Measurements from ENCODE around the gene SNAP25.

SNAP25 gene

DNA sequence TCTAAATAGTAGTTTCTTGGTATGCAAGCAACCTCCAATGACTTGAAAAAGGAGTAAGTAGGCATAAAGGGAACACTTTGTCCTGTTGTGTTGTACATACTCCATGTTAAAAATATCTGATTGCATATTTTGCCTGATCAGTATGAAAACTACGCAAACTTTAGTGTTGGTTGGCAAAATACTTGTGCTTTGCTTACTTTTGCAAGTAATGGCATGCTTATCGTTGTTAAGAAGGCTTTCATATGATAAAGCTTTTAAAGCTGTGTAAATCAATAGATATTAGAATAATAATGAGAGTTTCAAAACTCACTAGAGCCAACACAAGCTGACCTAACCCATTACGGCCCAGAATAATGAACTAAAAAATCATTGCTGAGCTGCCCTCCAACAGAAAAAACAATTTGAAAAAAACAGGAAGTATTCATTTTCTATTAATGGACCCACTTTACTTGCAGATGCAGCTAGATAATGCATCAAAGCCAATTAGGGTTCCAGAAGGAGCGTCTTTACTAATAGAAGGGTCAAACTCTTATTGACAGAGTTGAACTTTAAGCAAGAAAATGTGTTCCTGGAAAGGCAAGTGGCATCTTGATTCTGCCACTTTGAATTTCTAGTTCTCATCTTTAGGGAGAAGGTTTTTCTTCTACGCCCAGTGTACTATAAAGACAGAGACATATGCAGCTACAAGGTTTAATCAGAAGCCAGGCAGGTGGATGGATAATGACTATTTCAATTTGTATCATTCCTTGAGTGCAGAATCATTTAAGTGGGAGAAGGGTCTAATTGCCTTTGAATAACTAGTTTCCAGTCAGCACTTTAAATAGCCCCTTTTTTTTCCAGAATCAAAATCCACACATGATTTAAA lies 82.2 kb downstream of the SNAP25 start:
- DNase-seq (ENCODE audit: extremely low read depth in 1 of 2, low read depth in 1 of 2), result no peak

DNA sequence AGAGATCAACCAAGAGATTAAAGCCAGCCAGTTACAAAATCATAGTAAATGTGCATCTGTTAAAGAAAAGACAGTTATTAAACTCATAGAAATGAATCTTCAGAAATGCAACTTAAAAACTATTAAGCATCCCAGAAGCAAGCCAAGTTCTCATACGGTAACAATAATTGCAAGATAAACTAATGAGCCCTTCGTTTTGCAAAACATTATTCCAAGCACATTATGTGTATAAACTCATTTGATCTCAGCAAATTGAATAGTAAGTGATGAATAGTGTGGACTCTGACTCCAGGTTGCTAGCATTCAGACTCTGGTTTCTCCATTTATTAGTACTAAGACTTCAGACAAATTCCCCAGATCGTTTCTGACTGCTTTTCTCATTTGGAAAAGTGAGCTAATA lies 85.2 kb downstream of the SNAP25 start:
- no peak for DNase-seq (ENCODE audit: extremely low read depth in 1 of 2, low read depth in 1 of 2)

DNA sequence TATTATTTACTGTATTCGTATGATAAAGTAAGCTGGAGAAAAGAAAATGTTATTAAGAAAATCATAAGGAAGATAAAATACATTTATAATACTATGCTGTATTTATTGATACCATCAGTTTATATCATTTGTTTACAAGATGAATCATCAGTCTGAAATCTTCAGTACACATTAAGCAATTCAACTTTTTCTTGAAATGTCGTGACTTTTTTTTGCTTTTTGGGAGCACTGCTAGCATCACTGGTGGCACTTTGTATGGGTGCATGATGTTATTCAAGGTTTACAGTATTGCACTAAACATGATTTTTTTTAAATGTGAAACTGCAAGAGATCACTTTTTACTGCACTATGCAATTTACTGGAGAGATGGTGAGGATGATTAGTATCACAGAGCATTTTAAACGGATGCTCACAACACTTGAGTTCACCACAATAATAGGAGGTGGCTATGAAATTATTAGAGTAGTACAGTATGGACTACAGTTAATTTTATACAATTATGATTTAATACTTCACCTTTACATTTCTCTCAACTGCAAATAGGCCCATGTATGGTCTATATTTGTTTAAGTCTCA lies 85.9 kb downstream of the SNAP25 start:
- no peak for DNase-seq (ENCODE audit: extremely low read depth in 1 of 2, low read depth in 1 of 2)

DNA sequence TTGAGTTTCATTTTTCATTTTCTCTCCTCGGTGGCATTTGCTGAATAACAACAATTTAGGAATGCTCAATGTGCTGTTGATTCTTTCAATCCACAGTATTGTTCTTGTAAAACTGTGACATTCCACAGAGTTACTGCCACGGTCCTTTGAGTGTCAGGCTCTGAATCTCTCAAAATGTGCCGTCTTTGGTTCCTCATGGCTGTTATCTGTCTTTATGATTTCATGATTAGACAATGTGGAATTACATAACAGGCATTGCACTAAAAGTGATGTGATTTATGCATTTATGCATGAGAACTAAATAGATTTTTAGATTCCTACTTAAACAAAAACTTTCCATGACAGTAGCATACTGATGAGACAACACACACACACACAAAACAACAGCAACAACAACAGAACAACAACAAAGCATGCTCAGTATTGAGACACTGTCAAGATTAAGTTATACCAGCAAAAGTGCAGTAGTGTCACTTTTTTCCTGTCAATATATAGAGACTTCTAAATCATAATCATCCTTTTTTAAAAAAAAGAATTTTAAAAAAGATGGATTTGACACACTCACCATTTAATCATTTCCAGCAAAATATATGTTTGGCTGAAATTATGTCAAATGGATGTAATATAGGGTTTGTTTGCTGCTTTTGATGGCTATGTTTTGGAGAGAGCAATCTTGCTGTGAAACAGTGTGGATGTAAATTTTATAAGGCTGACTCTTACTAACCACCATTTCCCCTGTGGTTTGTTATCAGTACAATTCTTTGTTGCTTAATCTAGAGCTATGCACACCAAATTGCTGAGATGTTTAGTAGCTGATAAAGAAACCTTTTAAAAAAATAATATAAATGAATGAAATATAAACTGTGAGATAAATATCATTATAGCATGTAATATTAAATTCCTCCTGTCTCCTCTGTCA lies 88.1 kb downstream of the SNAP25 start:
- DNase-seq (ENCODE audit: extremely low read depth in 1 of 2, low read depth in 1 of 2), result no peak

DNA sequence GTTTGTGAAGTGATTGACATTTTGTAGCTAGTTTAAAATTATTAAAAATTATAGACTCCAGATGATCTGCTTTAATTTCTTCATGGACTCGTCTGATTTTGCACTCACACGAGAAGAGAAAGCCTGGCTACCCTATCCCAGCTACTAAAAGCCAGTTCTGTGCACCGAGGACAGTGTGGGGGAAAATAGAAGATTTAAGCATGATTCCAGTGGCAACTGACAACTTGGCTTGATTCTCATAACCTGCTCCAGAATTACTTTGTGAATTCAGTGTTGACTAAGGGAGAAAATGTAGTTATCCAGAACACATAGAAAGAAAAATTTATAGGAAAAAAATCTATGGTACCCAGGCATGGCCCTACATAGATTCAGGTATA lies 88.7 kb downstream of the SNAP25 start:
- DNase-seq (ENCODE audit: extremely low read depth in 1 of 2, low read depth in 1 of 2), result no peak

DNA sequence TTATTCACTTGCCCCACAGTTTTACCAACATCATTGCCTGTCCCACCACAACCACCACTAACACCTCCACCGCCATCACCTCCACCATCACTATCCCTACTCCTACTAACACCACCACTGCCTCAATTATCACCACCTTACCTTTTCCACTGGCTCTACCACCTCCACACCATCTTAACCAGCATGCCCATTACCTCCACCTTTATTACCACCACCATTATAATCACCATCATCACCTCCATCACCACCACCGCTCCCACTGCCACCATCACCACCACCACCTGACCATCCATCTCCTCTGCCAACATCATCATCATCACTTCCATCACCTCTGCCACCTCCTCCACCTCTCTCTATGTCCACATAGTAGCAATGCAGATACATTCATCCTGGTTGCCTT lies 90.0 kb downstream of the SNAP25 start:
- no peak for DNase-seq (ENCODE audit: extremely low read depth in 1 of 2, low read depth in 1 of 2)

DNA sequence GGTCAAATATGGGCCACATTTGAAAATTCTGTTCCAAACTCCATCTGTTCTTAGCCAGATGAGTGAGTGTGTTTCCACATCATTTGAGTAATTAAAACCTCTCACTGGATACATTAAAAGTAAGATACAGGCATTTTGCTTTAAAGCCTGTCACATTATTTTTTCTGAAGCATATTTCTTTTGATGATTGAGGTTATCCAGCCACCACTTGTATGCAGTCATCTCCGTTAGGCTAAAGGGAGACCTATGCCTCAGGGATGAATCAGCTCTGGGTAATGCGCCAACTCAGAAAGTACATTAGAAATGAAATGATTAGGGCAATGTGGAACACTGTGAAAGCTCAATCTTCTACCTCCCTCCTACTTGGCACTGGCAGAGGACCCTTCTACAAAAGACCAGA lies 90.7 kb downstream of the SNAP25 start:
- DNase-seq (ENCODE audit: extremely low read depth in 1 of 2, low read depth in 1 of 2), result no peak

DNA sequence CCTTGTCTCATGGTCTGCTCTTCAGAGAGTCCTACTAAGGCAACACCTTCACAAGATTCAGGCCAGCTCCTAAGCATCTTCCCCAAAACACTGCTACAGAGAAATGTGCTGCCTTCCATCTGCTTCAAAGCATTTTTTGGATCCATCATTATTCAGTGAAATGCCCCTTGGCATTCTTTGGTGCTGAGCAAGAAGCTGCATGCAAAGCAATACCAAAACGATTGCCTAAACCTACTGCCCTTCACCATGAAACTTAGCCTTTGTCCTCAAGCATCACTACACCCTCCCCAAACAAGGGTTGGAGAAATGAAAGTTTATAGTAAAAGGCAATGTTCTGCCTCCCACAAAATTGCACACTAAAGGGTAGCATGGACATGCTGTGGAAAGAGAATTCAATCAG lies 93.5 kb downstream of the SNAP25 start:
- DNase-seq (ENCODE audit: extremely low read depth in 1 of 2, low read depth in 1 of 2), result no peak

DNA sequence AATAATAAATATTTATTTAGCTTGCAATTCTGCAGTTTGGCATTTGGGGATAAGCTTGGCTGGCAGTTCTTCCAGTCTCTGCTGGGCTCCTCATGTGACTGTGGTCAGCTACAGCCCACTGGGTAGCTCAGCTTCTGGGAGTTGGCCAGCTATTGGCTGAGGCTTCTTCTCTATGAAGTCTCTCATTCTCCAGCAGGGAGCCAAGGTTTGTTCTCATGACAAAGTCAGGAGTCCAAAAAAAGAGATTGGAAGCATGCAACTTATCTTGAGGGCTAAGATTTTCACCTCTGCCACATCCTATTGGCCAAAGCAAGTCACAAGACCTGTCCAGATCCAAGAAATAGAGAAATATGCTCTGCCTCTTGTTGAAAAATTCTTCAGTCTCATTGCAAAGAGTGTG lies 94.6 kb downstream of the SNAP25 start:
- no peak for DNase-seq (ENCODE audit: extremely low read depth in 1 of 2, low read depth in 1 of 2)

DNA sequence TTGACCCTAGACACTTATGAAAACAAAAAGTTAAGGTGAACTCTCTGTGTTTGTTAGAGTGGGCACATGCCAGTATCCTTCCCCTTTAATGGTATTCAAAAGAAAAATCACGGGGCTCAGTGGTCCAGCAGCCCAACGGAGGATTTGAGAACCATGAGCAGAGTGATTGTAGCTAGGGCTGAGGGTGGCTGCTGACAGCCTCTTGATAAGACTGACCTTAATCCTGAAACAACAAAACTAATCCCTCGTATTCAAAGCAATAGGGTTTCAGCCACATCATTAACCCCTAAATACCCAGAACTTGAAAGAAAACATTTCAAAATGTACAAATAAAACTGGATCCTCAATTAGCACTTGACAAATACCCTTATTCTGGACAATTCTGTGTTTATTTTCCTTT lies 95.1 kb downstream of the SNAP25 start:
- DNase-seq (ENCODE audit: extremely low read depth in 1 of 2, low read depth in 1 of 2), result no peak

DNA sequence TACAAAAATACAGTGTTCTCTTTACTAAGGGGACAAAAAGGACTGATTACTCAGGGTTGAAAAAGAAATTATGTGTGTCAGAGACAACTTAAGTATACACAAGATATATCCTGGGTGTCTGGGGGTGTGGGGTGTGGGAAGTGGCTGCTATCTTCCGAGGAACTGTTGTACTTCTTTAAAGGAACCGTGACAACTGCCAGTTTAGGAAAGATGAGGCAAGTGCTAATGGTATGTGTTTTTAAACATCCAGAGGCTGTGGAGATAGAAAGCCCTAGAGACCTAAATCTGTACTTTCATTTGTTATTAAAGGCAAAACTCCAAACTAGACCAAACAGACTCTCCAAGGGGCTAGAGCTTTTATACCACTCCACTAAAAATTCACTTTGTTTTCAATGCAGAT lies 95.6 kb downstream of the SNAP25 start:
- DNase-seq (ENCODE audit: extremely low read depth in 1 of 2, low read depth in 1 of 2), result no peak

DNA sequence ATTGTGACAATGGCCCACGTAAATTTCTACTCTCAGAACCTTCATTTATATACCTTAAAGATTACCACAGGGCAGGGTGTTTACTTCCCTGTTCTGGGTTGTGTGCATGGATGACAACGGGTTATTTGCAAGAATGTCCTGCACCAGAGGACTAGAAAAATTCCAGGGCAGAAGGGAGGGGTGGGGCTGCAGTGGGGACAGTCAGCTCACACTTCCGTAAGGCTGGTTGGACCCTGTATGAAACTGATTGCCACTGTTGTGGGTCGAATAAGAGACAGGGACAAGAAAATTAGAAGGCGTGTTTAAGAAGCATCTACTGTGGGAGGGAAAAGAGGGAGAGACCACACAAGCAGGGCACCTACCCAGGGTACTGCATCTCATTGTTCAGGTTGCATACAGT lies 96.5 kb downstream of the SNAP25 start:
- no peak for DNase-seq (ENCODE audit: extremely low read depth in 1 of 2, low read depth in 1 of 2)

DNA sequence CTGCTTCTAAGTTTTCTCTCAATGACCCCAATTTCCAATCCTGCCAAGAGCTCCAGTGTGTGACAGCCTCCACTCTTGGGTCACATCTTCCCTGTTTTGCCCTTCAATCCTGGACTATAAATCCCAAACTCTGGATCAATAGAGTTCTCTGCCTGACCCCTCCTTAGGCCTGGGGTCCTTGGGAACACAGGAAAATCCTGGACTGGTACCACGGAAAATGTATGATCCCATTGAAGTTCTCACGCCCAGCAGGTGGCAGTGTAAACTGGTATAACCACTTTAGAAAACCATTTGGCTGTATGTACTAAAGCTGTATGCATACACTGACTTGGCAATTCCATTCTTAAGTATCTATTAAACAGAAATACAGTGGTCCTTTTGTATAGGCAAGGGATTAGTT lies 98.0 kb downstream of the SNAP25 start:
- DNase-seq (ENCODE audit: extremely low read depth in 1 of 2, low read depth in 1 of 2), result no peak

DNA sequence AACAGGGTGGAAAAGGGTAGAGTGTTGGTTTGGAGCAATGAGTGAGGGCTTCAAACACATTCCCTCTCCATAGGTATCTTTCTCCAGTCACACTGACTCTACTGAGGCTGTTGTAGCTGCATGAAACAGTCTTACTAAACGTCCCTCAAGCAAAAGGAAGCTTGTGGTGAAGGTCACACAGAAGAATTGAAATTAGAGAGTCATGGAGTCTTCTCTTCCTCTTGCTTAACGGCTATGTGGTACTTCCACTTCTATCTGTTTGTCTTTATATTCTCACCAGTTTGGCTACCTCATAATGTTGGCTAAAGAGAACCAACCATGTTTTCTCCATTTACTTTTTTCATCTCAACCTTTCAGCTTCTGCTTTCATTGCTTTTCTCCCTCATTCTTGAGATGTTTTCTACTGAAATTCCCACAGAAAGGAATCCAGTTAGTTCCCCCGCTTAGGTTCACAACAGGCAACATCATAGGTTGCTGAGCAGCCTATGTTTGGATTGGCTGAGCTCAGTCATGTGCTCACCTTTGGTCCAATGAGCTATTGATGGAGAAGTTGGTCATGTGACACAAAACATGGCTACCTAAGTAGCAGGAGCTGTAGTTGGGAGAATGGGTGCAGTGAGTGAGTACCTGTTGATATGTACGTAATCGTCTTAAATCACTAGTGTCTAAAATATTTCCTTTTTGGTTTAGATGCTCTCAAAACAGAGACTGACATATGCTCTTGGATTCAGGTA lies 99.8 kb downstream of the SNAP25 start:
- no peak for DNase-seq (ENCODE audit: extremely low read depth in 1 of 2, low read depth in 1 of 2)

DNA sequence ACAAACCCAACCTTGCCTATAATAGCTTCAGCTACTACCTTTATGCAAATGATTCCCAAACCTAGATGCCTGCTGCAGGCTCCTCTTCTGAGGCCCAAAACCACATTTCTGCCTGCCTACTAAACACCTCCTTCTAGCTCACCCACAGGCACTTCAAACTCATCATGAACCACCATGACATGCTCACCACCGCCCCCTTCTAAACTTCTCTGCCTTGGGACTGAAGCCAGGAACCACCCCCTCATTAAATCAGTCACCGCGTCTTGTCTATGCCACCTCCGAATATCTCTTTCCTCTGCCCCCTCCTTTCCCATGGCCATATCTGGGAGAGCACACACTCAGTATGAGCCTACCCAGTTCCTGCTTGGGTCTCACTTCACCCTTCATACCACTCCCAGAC lies 101.2 kb downstream of the SNAP25 start:
- no peak for DNase-seq (ENCODE audit: extremely low read depth in 1 of 2, low read depth in 1 of 2)

DNA sequence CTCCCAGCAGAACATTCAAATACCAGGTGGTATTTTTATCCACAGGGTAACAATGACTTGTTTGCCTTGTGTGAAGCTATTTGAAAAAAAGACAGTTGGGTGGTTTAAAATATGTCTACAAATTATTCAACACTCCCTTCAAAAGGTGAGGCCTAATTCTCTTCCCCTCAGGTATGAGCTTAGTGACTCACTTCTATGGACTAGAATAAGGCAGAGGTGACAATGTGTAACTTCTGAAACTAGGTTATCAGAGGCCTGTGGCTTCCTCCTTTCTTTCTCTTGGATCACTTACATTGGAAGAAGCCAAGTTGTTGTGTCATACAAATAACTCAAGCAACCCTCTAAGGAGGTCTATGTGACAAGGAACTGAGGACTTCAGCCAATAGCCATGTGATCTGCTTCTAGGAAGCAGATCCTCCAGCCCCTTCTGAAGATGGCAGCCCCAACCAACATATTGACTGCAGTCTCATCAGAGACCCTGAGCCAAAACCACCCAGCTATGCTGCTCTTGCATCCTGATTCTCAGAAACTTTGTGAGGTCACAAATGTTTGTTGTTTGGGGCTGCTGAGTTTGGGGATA lies 102.6 kb downstream of the SNAP25 start:
- DNase-seq (ENCODE audit: extremely low read depth in 1 of 2, low read depth in 1 of 2), result no peak

DNA sequence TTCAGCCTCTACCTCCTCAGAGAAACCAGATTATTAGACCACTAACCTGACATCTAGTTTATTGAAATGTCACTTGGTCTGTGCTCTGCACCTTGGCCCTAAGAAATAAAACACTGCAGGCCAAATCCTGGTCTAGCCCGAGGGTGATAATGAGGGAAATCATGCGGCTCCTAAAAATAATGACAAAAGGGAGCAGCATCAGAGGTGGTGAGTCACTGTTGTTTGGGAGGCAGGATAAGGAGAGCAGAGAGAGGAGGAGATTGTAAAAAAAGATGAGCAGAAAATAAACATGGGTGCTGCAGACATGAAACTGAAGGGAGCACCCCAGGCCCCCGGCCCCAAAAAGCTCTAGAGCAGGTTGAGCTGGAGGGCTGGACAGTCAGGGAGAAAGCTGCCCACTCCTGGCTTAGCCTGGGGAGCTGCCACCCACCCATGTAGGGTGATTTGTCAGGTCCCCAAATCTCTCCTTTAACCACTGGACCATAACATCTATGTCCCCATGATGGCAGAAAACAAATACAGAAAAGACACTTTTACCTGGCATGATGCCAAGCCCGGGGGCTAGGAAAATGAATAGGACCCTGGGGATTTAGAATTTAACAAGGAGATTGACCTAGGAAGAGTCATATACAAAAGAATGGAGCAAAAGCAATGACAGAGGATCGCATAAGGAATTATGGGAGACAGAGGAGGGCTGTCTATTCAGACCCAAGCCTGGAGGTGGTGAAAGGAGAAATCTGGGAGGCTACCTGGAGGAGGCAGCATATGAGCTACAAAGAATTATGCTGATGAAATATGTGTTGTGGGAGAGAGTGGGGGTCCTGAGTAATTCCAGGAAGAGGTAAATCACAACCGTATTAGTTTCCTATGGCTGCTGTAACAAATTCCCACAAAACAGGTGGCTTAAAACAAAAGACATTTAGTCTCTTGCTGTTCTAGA lies 103.7 kb downstream of the SNAP25 start:
- no peak for DNase-seq (ENCODE audit: extremely low read depth in 1 of 2, low read depth in 1 of 2)

DNA sequence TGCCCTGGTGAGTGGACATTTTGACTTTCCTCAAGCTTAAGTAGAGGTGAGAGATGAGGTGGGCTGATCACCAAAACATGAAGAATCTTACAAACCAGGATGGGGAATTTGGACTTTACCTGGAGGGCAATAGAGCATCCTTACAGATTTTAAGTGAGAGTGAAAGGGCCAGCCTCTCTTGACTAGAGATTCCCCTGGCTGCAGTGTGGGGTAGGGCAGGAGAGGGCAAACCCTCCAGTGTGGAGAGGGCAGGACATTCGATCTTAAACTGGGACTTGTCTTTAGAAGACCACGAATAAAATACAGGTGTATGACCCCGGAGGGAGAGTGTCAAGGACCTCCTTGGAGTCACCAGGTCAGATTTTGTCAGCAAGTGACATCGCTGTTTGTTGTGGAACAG lies 105.1 kb downstream of the SNAP25 start:
- DNase-seq (ENCODE audit: extremely low read depth in 1 of 2, low read depth in 1 of 2), result no peak

DNA sequence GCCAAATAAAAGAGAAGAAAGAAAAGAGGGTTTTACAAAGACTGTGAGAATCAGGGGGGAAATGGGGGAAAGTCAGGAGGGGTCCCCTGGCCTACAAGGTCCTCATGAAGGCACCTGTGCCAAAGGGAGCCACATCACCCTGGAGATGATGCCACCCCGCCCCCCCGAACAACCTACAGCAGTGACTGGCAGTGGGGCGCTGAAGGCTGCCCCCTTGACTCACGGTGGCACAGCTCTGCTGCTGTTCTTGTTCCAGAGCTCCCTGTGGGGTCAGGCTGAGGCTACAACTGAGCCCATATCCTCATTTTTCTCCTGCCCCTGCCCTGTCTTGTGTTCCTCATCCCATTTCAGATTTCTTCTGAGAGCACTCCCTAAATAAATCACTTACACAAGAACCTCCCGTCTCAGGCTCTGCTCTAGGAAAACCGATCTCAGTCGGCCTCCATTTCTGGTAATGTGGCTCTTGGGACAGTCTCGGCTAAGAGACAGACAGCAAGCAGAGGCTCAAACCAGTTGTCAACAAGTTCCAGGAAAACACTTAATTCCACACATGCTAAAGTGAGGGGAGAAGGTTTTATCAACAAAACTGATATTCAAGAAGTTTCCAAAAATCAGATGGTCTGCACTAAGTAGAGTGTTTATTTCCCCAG lies 105.7 kb downstream of the SNAP25 start:
- DNase-seq (ENCODE audit: extremely low read depth in 1 of 2, low read depth in 1 of 2), result no peak
